ENCODE results near the gene GABRB3. TPM values are rescaled to one million over a fixed set of nuclear protein-coding genes. Genes with fewer than 3 reads are reported as not detected.

Gene GABRB3
- 1 to 10 TPM in 1 of 4 donors, under 1 TPM in 3; under 0.01 to 1.9 (median 0.77) TPM for total RNA-seq

- TF ChIP-seq CTCF (IDR thresholded peaks at IDR 0.05; ENCODE audit: low read depth), result no peak
These were observed at the start of gene GABRB3 for GRCh38 chr15:26772154-26773066. Gene GABRB3, minus strand, starts transcription at chr15:26773066.

- no peak for TF ChIP-seq CTCF (IDR thresholded peaks at IDR 0.05; ENCODE audit: low read depth)
These were observed 34.9 kb upstream of the GABRB3 start for GRCh38 chr15:26807517-26808427.

- TF ChIP-seq CTCF (IDR thresholded peaks at IDR 0.05; ENCODE audit: low read depth), result no peak
These were observed 33.7 kb upstream of the GABRB3 start for GRCh38 chr15:26806574-26806973.

GRCh38 chr15:26806151-26806550 is 33.3 kb upstream of the GABRB3 start:
- no peak for TF ChIP-seq CTCF (IDR thresholded peaks at IDR 0.05; ENCODE audit: low read depth)

- TF ChIP-seq CTCF (IDR thresholded peaks at IDR 0.05; ENCODE audit: low read depth), result no peak
These were observed 32.6 kb upstream of the GABRB3 start for GRCh38 chr15:26805470-26805869.

GRCh38 chr15:26804063-26804804 is 31.4 kb upstream of the GABRB3 start:
- TF ChIP-seq CTCF (IDR thresholded peaks at IDR 0.05; ENCODE audit: low read depth), result no peak
